Measurements from ENCODE around the gene SLC6A13.
"Not testable (repeated sequence)": the region's sequence is repeated elsewhere in the genome, so short reads cannot be mapped to it uniquely, and the experiment has no call there.

The SLC6A13 gene

GRCh38 chr12:262817-263216, at the start of gene SLC6A13:
Gene SLC6A13 (minus strand): TSS chr12:262836. CDS start chr12:260052, 2,784 bp downstream.
- Histone ChIP-seq H3K4me3 (no peak within 1 kb of the TSS), H3K9me3 (no peaks in the 10 kb centered on the region), H3K4me2 (no peak within 1 kb of the TSS), H4K20me1 (no peaks in the 10 kb centered on the region), H3K27ac (no peak within 1 kb of the TSS), H3K4me1 (no peaks in the 10 kb centered on the region), H3K27me3 (no peaks in the 10 kb centered on the region; the same call in 1 of the 2 replicates), H3K36me3 (no peaks in the 10 kb centered on the region), H3K9ac (no peak within 1 kb of the TSS)
- no peak for TF ChIP-seq Cebpa-rat (IDR thresholded peaks at IDR 0.05)

GRCh38 chr12:308511-308910, 45.9 kb upstream of the SLC6A13 start:
- H3K27me3 ChIP-seq, result no peaks in the 10 kb centered on the region
- no peak overlapping the region for H3K9ac ChIP-seq
- H3K36me3 ChIP-seq, result peaks cover 100% of the 10 kb centered on the region
- TF ChIP-seq Cebpa-rat (IDR thresholded peaks at IDR 0.05), result no peak
- no peak overlapping the region for H3K4me2 ChIP-seq
- H3K4me3 ChIP-seq, result no peak overlapping the region
- H3K9me3 ChIP-seq, result peaks cover 21% of the 10 kb centered on the region
- H3K4me1 ChIP-seq, result no peaks in the 10 kb centered on the region
- H4K20me1 ChIP-seq, result peaks cover 47% of the 10 kb centered on the region
- no peak overlapping the region for H3K27ac ChIP-seq

- TF ChIP-seq Cebpa-rat (IDR thresholded peaks at IDR 0.05), result no peak
- H3K36me3 ChIP-seq, result peaks cover 100% of the 10 kb centered on the region
Observed at GRCh38 chr12:307406-307805, 44.8 kb upstream of the SLC6A13 start.

GRCh38 chr12:304805-305204, 42.2 kb upstream of the SLC6A13 start:
- no peaks in the 10 kb centered on the region for H3K4me1 ChIP-seq
- no peak overlapping the region for H3K4me3 ChIP-seq
- TF ChIP-seq Cebpa-rat (IDR thresholded peaks at IDR 0.05), result no peak
- no peak overlapping the region for H3K4me2 ChIP-seq
- peaks cover 100% of the 10 kb centered on the region for H3K36me3 ChIP-seq
- peaks cover 54% of the 10 kb centered on the region for H4K20me1 ChIP-seq
- no peaks in the 10 kb centered on the region for H3K27me3 ChIP-seq
- no peak overlapping the region for H3K9ac ChIP-seq
- H3K9me3 ChIP-seq, result peaks cover 46% of the 10 kb centered on the region
- H3K27ac ChIP-seq, result no peak overlapping the region

More at GRCh38 chr12:307406-307805, 44.8 kb upstream of the SLC6A13 start:
- no peaks in the 10 kb centered on the region for H3K4me1 ChIP-seq
- H3K27ac ChIP-seq, result no peak overlapping the region
- peaks cover 22% of the 10 kb centered on the region for H3K9me3 ChIP-seq
- H3K27me3 ChIP-seq, result no peaks in the 10 kb centered on the region
- peaks cover 59% of the 10 kb centered on the region for H4K20me1 ChIP-seq
- H3K9ac ChIP-seq, result no peak overlapping the region
- no peak overlapping the region for H3K4me3 ChIP-seq
- no peak overlapping the region for H3K4me2 ChIP-seq

- not testable (repeated sequence) for H3K27me3 ChIP-seq, H3K4me1 ChIP-seq, H3K27ac ChIP-seq, H3K4me2 ChIP-seq, H3K9ac ChIP-seq, H3K4me3 ChIP-seq
- Histone ChIP-seq H3K36me3 (peaks cover 100% of the 10 kb centered on the region), H3K9me3 (peaks cover 54% of the 10 kb centered on the region), H4K20me1 (peaks cover 65% of the 10 kb centered on the region)
Observed at GRCh38 chr12:302766-303165, 40.1 kb upstream of the SLC6A13 start.

GRCh38 chr12:300166-300565, 37.5 kb upstream of the SLC6A13 start:
- H3K4me1 ChIP-seq, H3K27me3 ChIP-seq, H3K9ac ChIP-seq, H3K4me2 ChIP-seq, H3K4me3 ChIP-seq, H3K27ac ChIP-seq: not testable (repeated sequence)
- H4K20me1 ChIP-seq, result peaks cover 62% of the 10 kb centered on the region; the same call in 1 of the 2 replicates
- peaks cover 100% of the 10 kb centered on the region for H3K36me3 ChIP-seq
- H3K9me3 ChIP-seq, result peaks cover 54% of the 10 kb centered on the region

- not testable (repeated sequence) for H3K9ac ChIP-seq, H3K4me1 ChIP-seq, H3K27ac ChIP-seq, H3K4me3 ChIP-seq, H3K4me2 ChIP-seq, H3K27me3 ChIP-seq
- Histone ChIP-seq H3K36me3 (peaks cover 100% of the 10 kb centered on the region), H4K20me1 (peaks cover 62% of the 10 kb centered on the region; the same call in 1 of the 2 replicates), H3K9me3 (peaks cover 53% of the 10 kb centered on the region)
Observed at GRCh38 chr12:299511-299910, 36.9 kb upstream of the SLC6A13 start.

GRCh38 chr12:298059-298458, 35.4 kb upstream of the SLC6A13 start:
- not testable (repeated sequence) for H3K9ac ChIP-seq, H3K4me3 ChIP-seq, H3K27me3 ChIP-seq, H3K4me2 ChIP-seq, H3K27ac ChIP-seq, H3K4me1 ChIP-seq
- Histone ChIP-seq H4K20me1 (peaks cover 48% of the 10 kb centered on the region; the same call in 1 of the 2 replicates), H3K9me3 (peaks cover 38% of the 10 kb centered on the region), H3K36me3 (peaks cover 99% of the 10 kb centered on the region)

GRCh38 chr12:295132-295531, 32.5 kb upstream of the SLC6A13 start:
- Histone ChIP-seq H4K20me1 (peaks cover 64% of the 10 kb centered on the region), H3K36me3 (peaks cover 97% of the 10 kb centered on the region), H3K9me3 (peaks cover 11% of the 10 kb centered on the region), H3K4me2 (no peak overlapping the region), H3K4me3 (no peak overlapping the region), H3K27ac (no peak overlapping the region), H3K27me3 (no peaks in the 10 kb centered on the region), H3K4me1 (no peaks in the 10 kb centered on the region), H3K9ac (no peak overlapping the region)
- TF ChIP-seq Cebpa-rat (IDR thresholded peaks at IDR 0.05), result no peak

- H3K4me2 ChIP-seq, result no peak overlapping the region
- no peak for TF ChIP-seq Cebpa-rat (IDR thresholded peaks at IDR 0.05)
- H4K20me1 ChIP-seq, result peaks cover 64% of the 10 kb centered on the region
- no peaks in the 10 kb centered on the region for H3K9me3 ChIP-seq
- no peaks in the 10 kb centered on the region for H3K4me1 ChIP-seq
- H3K36me3 ChIP-seq, result peaks cover 91% of the 10 kb centered on the region
- H3K27ac ChIP-seq, result no peak overlapping the region
- no peaks in the 10 kb centered on the region for H3K27me3 ChIP-seq
- H3K4me3 ChIP-seq, result no peak overlapping the region
- H3K9ac ChIP-seq, result no peak overlapping the region
Observed at GRCh38 chr12:293199-293598, 30.6 kb upstream of the SLC6A13 start.

- Histone ChIP-seq H3K27ac (no peak overlapping the region), H3K36me3 (peaks cover 90% of the 10 kb centered on the region), H3K9ac (no peak overlapping the region), H3K27me3 (no peaks in the 10 kb centered on the region), H4K20me1 (peaks cover 64% of the 10 kb centered on the region), H3K9me3 (no peaks in the 10 kb centered on the region), H3K4me2 (no peak overlapping the region), H3K4me3 (no peak overlapping the region), H3K4me1 (no peaks in the 10 kb centered on the region)
- no peak for TF ChIP-seq Cebpa-rat (IDR thresholded peaks at IDR 0.05)
Observed at GRCh38 chr12:292186-292585, 29.6 kb upstream of the SLC6A13 start.
